ENCODE results near the gene RNF4.
"Not testable (repeated sequence)": the region's sequence is repeated elsewhere in the genome, so short reads cannot be mapped to it uniquely, and the experiment has no call there.

The RNF4 gene

DNA sequence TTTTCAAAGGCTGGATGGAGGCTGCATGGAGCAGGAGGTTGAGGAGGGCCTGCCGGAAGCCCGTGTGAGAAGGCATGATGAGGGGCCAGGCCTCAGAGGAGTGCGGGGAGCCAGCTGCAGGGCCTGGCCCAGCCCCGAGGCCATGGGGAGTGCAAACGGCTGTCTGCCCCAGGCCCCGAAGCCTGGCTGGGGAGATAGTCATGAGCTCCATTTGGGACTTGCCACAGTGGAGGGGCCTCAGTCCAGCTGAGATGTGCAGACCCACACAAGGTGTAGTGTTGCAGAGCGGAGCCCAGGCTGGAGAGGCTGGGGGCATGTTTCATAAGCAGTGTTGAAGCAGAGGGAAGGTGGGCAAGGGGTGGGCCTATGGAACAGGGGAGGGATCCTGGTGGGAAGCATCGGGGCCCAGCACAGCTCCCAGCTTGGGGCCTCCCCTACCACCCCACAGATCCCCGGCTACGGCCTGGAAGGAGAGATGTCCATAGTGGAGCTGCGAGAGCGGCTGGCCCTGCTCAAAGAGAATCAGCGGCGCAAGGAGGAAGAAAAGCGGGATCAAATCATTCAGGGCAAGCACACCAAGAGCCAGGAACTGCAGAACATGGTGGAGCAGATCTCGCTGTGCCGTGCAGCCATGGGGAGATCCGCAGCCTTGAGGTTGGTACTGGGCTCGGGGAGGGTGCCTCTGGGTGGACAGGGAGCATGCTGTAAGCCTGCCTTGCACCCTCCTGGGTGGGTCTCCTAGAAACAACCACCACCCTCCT, 9.1 kb upstream of the RNF4 start:
- DNase-seq: no peak

GRCh38 chr4:2461246-2461960, 7.5 kb upstream of the RNF4 start:
- DNase-seq: no peak

- DNase-seq: peak; percentile 89
Measured at GRCh38 chr4:2462218-2462991, 6.5 kb upstream of the RNF4 start.

- no peak for DNase-seq
Measured at GRCh38 chr4:2462992-2463762, 5.7 kb upstream of the RNF4 start.

DNA sequence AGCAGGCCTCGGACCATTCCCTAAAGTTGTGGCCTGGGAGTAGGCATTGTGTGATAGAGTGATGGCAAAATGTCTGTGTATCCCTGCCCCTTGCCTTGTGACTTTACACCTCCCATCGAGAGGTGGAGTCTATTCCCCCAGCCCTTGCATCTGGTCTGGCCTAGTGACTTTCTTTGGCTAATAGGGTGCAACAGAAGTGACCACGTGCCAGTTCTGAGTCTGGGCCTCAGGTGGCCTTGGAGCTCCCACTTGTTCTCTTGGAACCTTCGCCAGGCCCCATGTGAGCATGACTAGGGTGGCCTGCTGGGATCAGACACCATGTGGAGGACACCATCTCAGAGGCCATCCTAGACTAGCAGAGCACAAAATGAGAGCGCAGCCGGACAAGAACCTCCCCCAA, 3.9 kb upstream of the RNF4 start:
- DNase-seq: no peak

- not testable (repeated sequence) for DNase-seq
Measured at GRCh38 chr4:2465544-2465943, 3.4 kb upstream of the RNF4 start.

DNA sequence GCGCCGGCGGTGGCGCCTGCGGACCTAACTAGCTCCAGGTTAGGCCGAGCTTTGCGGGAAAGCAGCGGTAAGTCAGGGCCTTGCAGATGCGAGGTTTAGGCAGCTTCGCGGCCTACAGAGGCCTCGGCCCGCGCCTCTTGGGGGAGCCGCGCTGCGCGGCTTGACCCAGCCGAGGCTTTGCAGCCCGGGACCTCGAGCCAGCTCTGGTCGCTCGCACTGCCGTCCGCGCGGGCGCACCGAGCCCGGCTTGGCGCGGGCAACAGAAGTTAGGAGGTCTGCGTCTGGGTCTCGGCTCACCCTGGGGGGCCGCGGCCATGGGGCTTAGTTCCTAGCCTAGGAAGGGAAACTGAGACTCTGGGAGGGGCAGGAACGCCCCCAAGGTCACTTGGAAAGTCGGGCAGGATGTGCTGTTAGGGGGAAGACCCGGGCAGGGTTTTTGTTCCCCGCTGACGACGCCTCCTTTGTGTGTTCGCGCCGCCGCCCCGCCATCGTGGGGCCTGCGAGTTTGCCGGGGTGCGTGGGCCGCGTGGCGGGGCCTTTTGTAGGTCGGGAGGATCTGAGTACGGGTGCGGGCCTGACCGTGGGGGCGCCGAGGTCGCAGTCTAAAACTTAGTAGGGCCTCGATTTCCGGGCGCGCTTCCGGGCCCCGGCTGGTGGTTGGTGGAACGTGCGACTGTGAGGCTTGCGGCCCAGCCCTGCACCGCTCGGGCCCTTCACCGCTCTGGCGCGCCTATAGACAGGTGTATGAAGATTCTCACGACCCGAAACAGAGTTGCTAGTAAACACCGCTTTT, 482 bp downstream of the RNF4 start:
- DNase-seq: peak; percentile 91

DNA sequence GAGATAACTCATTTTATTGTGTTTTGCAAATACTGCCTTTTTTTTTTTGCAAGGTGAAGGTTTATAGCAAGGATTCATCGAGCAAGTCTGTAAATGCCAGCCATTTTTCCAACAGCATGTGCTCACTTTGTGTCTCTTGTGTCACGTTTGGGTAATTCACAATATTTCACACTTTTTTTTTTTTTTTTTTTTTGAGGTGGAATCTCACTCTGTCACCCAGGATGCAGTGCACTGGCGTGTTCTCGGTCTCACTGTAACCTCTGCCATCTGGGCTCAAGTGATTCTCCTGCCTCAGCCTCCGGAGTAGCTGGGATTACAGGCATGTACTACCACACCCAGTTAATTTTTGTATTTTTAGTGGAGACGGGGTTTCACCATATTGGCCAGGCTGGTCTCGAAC, 1.9 kb downstream of the RNF4 start:
- no peak for DNase-seq

- DNase-seq: no peak
Measured at GRCh38 chr4:2472187-2472586, 3.3 kb downstream of the RNF4 start.

GRCh38 chr4:2478229-2478628, 9.3 kb downstream of the RNF4 start:
- DNase-seq: no peak

GRCh38 chr4:2480649-2481048, 11.7 kb downstream of the RNF4 start:
- no peak for DNase-seq

- no peak for DNase-seq
Measured at GRCh38 chr4:2482192-2482591, 13.3 kb downstream of the RNF4 start.

GRCh38 chr4:2482693-2483092, 13.8 kb downstream of the RNF4 start:
- no peak for DNase-seq

DNA sequence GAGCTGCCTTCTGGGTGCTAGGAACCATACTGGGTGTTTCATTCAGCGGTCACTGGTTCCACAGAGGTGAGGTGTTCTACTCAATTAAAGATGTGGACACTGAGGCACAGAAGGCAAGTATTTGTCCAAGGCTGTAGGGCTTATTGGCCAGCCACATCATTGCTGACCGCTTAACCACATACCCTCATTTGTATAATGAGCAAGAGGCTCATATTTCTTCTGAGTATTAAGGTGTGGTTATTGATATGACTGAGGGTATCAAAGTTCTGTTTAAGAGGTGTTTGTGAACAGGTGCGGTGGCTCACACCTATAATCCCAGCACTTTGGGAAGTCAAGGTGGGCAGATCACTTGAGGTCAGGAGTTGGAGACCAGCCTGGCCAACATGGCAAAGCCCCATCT, 14.3 kb downstream of the RNF4 start:
- DNase-seq: no peak

DNA sequence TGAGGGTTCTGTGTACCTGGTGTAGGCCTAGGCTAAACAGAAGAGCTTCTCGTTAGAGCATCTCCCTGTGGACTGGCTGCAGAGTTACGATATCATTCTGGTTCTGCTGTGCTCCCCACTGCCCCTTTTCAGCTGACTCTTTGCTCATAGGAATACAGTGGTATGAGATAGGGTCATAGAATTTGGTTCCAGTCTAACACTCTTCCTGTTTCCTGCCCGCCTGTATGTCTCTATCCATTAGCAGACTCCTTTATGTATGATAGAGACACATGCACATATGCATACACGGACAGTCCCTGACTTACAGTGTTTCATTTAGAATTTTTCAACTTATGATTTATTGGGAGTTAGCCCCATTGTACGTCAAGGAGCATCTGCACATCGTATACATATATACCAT, 15.3 kb downstream of the RNF4 start:
- DNase-seq: no peak

- peak; percentile 85 for DNase-seq
Measured at GRCh38 chr4:2484993-2485392, 16.1 kb downstream of the RNF4 start.

- DNase-seq: no peak
Measured at GRCh38 chr4:2485956-2486355, 17.1 kb downstream of the RNF4 start.

GRCh38 chr4:2486981-2487380, 18.1 kb downstream of the RNF4 start:
- no peak for DNase-seq

- no peak for DNase-seq
Measured at GRCh38 chr4:2487632-2488031, 18.7 kb downstream of the RNF4 start.

GRCh38 chr4:2489081-2489805, 20.3 kb downstream of the RNF4 start:
- no peak for DNase-seq

DNA sequence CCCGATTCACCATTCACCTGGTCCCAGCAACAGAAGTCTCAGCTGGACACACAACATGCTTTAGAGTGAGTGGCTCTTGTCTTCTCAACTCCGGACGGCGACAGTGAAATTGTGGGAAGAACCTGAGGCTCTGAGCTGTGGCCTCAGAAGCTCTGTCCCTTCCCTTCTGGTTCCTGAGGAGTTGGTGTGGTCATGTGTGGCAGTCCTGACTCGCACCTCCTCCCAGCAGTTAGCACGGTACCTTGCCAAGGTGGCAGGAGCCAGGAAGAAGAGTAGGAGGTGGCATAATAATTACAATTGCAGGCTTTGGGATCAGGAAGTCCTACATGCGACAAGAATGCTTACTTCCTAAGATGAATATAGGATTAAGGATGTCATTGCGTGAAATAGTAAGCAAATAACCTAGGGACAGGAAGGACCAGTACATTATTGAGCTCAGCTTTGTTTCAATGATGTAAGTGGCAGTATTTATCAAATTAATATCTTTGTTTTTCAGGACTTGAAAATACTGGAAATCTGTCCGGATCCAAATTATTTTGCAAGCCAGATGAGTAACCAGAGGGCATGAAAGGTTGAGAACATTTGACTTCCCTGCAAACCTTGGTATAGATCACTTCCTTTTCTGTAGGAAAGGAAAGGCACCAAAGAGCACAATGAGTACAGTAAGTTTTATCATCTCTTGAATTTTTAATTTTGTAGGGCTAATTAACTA, 21.1 kb downstream of the RNF4 start:
- DNase-seq: no peak
